PC-3 (cell line): Measurements from ENCODE around the gene EXOSC2. TPM values are rescaled to one million over a fixed set of nuclear protein-coding genes. Genes with fewer than 3 reads are reported as not detected.
"Not testable (repeated sequence)": the region's sequence is repeated elsewhere in the genome, so short reads cannot be mapped to it uniquely, and the experiment has no call there.

Source experiments
- ATAC-seq: fragments of 200-7000 bp; cut with Tn5 transposase; 2 replicates; pipeline ENCODE4 v1.9.1; 2020; ENCODE audit warnings: mild to moderate bottlenecking, moderate library complexity
- BruUV-seq: library from RNA; stranded (reverse); fragments of 400-500 nt; replicated peaks from 2 replicates; lab custom pipeline; 2021; lab: Mats Ljungman, UMichigan
- CTCF ChIA-PET: fragments of 300-600 bp; sonication (Branson Sonifier 250); formaldehyde crosslinking; loops from one replicate; lab custom pipeline; 2022; ENCODE audit warnings: antibody characterized with exemption; lab: Charles Lee
- POLR2A ChIA-PET: fragments of 300-600 bp; sonication (Branson Sonifier 250); formaldehyde crosslinking; loops from one replicate; lab custom pipeline; 2022; ENCODE audit warnings: antibody characterized with exemption; ENCODE audit not compliant: unreplicated experiment; lab: Charles Lee
- DNase-seq: peaks from one replicate; pipeline ENCODE4 v3.0.0-alpha.2; 2015
- H2AFZ ChIP-seq: fragments of 300-600 bp; sonication (generic); 2 replicates; pipeline ENCODE4 v1.6.0; 2016; ENCODE audit warnings: antibody characterized with exemption, low read length
- H3F3A ChIP-seq: fragments of 300-600 bp; sonication (generic); one replicate; pipeline ENCODE4 v1.6.0; 2017; ENCODE audit warnings: antibody characterized with exemption, low read length, control low read depth, mild to moderate bottlenecking; ENCODE audit not compliant: unreplicated experiment
- H3K27ac ChIP-seq: fragments of 300-600 bp; sonication (generic); 2 replicates; pipeline ENCODE4 v1.5.1; 2016; ENCODE audit warnings: mild to moderate bottlenecking, low read length
- H3K27me3 ChIP-seq: fragments of 300-600 bp; sonication (generic); 2 replicates; pipeline ENCODE4 v1.6.1; 2016; ENCODE audit warnings: low read length, mixed read lengths
- H3K36me3 ChIP-seq: fragments of 300-600 bp; sonication (generic); 2 replicates; pipeline ENCODE4 v1.6.1; 2016; ENCODE audit warnings: low read depth, mixed run types, low read length, mixed read lengths
- H3K4me1 ChIP-seq: fragments of 300-600 bp; sonication (generic); 2 replicates; pipeline ENCODE4 v1.5.1; 2016; ENCODE audit warnings: low read length; ENCODE audit not compliant: insufficient read depth
- H3K4me2 ChIP-seq: fragments of 300-600 bp; sonication (generic); 2 replicates; pipeline ENCODE4 v1.6.0; 2016; ENCODE audit warnings: low read length
- H3K4me3 ChIP-seq: fragments of 300-600 bp; sonication (generic); 2 replicates; pipeline ENCODE4 v1.5.1; 2016; ENCODE audit warnings: mild to moderate bottlenecking, low read length, mixed read lengths
- H3K79me2 ChIP-seq: fragments of 300-600 bp; sonication (generic); 2 replicates; pipeline ENCODE4 v1.6.1; 2017; ENCODE audit warnings: low read length, mixed read lengths
- H3K9ac ChIP-seq: fragments of 300-600 bp; sonication (generic); 2 replicates; pipeline ENCODE4 v1.6.0; 2016; ENCODE audit warnings: mild to moderate bottlenecking, low read length
- H3K9me2 ChIP-seq: fragments of 300-600 bp; sonication (generic); replicated peaks from 2 replicates; pipeline ENCODE4 v1.6.1; 2016; ENCODE audit warnings: mixed run types, low read length, mixed read lengths
- H3K9me3 ChIP-seq: fragments of 300-600 bp; sonication (generic); 2 replicates; pipeline ENCODE4 v1.6.1; 2016; ENCODE audit warnings: low read length, mixed read lengths
- H4K20me1 ChIP-seq: fragments of 300-600 bp; sonication (generic); 2 replicates; pipeline ENCODE4 v1.6.1; 2016; ENCODE audit warnings: low read length, mixed read lengths
- CTCF ChIP-seq: fragments of 300-600 bp; sonication (generic); conservative IDR thresholded peaks from 2 replicates; pipeline ENCODE4 v1.5.1; 2017; ENCODE audit warnings: antibody characterized with exemption, low read depth, mild to moderate bottlenecking, low read length
- EZH2 ChIP-seq: fragments of 300-600 bp; sonication (generic); IDR thresholded peaks from one replicate; pipeline ENCODE4 v1.6.1; 2017; ENCODE audit warnings: antibody characterized with exemption, mild to moderate bottlenecking, low read length; ENCODE audit not compliant: unreplicated experiment
- EZH2phosphoT487 ChIP-seq: fragments of 300-600 bp; sonication (generic); IDR thresholded peaks from 2 replicates; pipeline ENCODE4 v1.6.1; 2018; ENCODE audit warnings: mild to moderate bottlenecking, antibody characterized with exemption, low read length, borderline replicate concordance
- intact Hi-C: fragments of 100-400 bp; cut with micrococcal nuclease; formaldehyde crosslinking; loops from 2 replicates; pipeline ENCODE4 v1.9.0; 2023
- total RNA-seq: library from RNA; depleted of rRNA; stranded (reverse); fragments of >200 nt; gene quantifications from 2 replicates; pipeline ENCODE4 v1.2.3, GENCODE V29; 2014

EXOSC2 gene
- total RNA-seq, 1 experiment from 2014 or later: 33.5 TPM

GRCh38 chr9:130682421-130683121 lies 11.0 kb upstream of the EXOSC2 start:
- Histone ChIP-seq H3K36me3 (no peaks in the 10 kb centered on the region), H3K4me3 (peak overlapping the region; percentile 75), H3F3A (no peaks in the 10 kb centered on the region), H3K79me2 (no peaks in the 10 kb centered on the region), H3K27ac (no peak overlapping the region), H3K4me2 (peak overlapping the region; percentile 98), H3K4me1 (peaks cover 8% of the 10 kb centered on the region; the same call in 1 of the 2 replicates), H3K9me2 (no peaks in the 10 kb centered on the region), H3K9me3 (no peaks in the 10 kb centered on the region), H3K27me3 (no peaks in the 10 kb centered on the region), H2AFZ (peak overlapping the region; percentile 88), H3K9ac (no peak overlapping the region), H4K20me1 (no peaks in the 10 kb centered on the region)
- ATAC-seq (peak; percentile 63), DNase-seq (peak; percentile 85)
- TF ChIP-seq EZH2phosphoT487 (no peak), EZH2 (no peak), CTCF (peak; percentile 70)
- ChIA-PET POLR2A (no interaction called here), CTCF (interaction anchor here (0.6 to 1.1 kb wide), 4 partner anchors 143 to 392 kb away, joined by 3 to 9 read pairs (median 6); no protein-coding TSS in a partner anchor)
- intact Hi-C loops: loop anchor here (1.0 to 2.0 kb wide), 2 partner anchors 221 to 576 kb away; no protein-coding TSS in a partner anchor
- no TSS peak for BruUV-seq

GRCh38 chr9:130685104-130685503 lies 8.5 kb upstream of the EXOSC2 start:
- no peaks in the 10 kb centered on the region for H3K36me3 ChIP-seq
- no peaks in the 10 kb centered on the region for H3F3A ChIP-seq
- H3K9ac ChIP-seq: no peak overlapping the region
- no TSS peak for BruUV-seq
- H3K27me3 ChIP-seq: no peaks in the 10 kb centered on the region
- no peak overlapping the region for H3K4me2 ChIP-seq
- CTCF ChIA-PET: no interaction called here
- no peak overlapping the region for H3K27ac ChIP-seq
- no peaks in the 10 kb centered on the region for H4K20me1 ChIP-seq
- TF ChIP-seq CTCF (no peak), EZH2phosphoT487 (no peak), EZH2 (no peak)
- ATAC-seq (no peak), DNase-seq (no peak)
- intact Hi-C loops: no loop called here
- H2AFZ ChIP-seq: no peak overlapping the region
- H3K9me3 ChIP-seq: no peaks in the 10 kb centered on the region
- no peak overlapping the region for H3K4me3 ChIP-seq
- POLR2A ChIA-PET: no interaction called here
- no peaks in the 10 kb centered on the region for H3K79me2 ChIP-seq
- H3K4me1 ChIP-seq: peaks cover 13% of the 10 kb centered on the region; the same call in 1 of the 2 replicates
- no peaks in the 10 kb centered on the region for H3K9me2 ChIP-seq

GRCh38 chr9:130685945-130686344 lies 7.6 kb upstream of the EXOSC2 start:
- H3K4me2 ChIP-seq, POLR2A ChIA-PET, BruUV-seq, H3F3A ChIP-seq, ATAC-seq, H3K4me1 ChIP-seq, CTCF ChIA-PET, H3K27me3 ChIP-seq, H3K27ac ChIP-seq, H3K79me2 ChIP-seq, intact Hi-C loops, H3K9me3 ChIP-seq, H4K20me1 ChIP-seq, H3K36me3 ChIP-seq, H2AFZ ChIP-seq, H3K4me3 ChIP-seq, H3K9me2 ChIP-seq, DNase-seq, H3K9ac ChIP-seq: not testable (repeated sequence)
